Aorta (tissue), 5 donors: ENCODE data around the gene MAPK8IP1. TPM values are rescaled to one million over a fixed set of nuclear protein-coding genes. Genes with fewer than 3 reads are reported as not detected.

Experiments used
- ATAC-seq: fragments of 200-7000 bp; cut with Tn5 transposase; one replicate; pipeline ENCODE4 v1.9.1; 2022; ENCODE audit warnings: moderate library complexity; ENCODE audit not compliant: low FRiP score
- DNase-seq, 2 donors: peaks; one replicate each; pipeline ENCODE4 v3.0.0-alpha.2; 2020
- H3K27ac ChIP-seq, 2 donors: one replicate each; pipeline ENCODE4 v1.5.1; 2013; ENCODE audit warnings: low read length in 2 of 2, mild to moderate bottlenecking in 2 of 2, moderate library complexity in 2 of 2, control low read depth in 1 of 2, inconsistent platforms in 1 of 2, low read depth in 1 of 2
- H3K27me3 ChIP-seq, 2 donors: one replicate each; pipeline ENCODE4 v1.6.1; 2013; ENCODE audit warnings: control low read depth in 1 of 2, low read length in 1 of 2, mild to moderate bottlenecking in 1 of 2, moderate library complexity in 1 of 2; ENCODE audit not compliant: insufficient read depth in 2 of 2, control insufficient read depth in 1 of 2
- H3K36me3 ChIP-seq, 2 donors: one replicate each; pipeline ENCODE4 v1.6.1; 2013; ENCODE audit warnings: control low read depth in 1 of 2, low read length in 1 of 2, mild to moderate bottlenecking in 1 of 2; ENCODE audit not compliant: insufficient read depth in 2 of 2, control insufficient read depth in 1 of 2
- H3K4me1 ChIP-seq, 2 donors: one replicate each; pipeline ENCODE4 v1.6.1; 2013; ENCODE audit warnings: low read length in 2 of 2, control low read depth in 1 of 2, mild to moderate bottlenecking in 1 of 2, moderate library complexity in 1 of 2; ENCODE audit not compliant: insufficient read depth in 2 of 2, control insufficient read depth in 1 of 2
- H3K4me3 ChIP-seq, 2 donors: one replicate each; pipeline ENCODE4 v1.5.1; 2013; ENCODE audit warnings: low read length in 2 of 2, control low read depth in 1 of 2, mild to moderate bottlenecking in 1 of 2
- H3K9me3 ChIP-seq: one replicate; pipeline ENCODE4 v1.6.1; 2013; ENCODE audit warnings: mild to moderate bottlenecking, low read length; ENCODE audit not compliant: control insufficient read depth
- WGBS, 2 donors: extraction: QIAGEN DNeasy Blood & Tissue Kit; methylation state at CpG; one replicate each; pipeline ENCODE4 v1.1.7; 2013; 5-methylcytosine and 5-hydroxymethylcytosine counted together
- intact Hi-C, 2 donors: fragments of 100-400 bp; cut with DNase I; formaldehyde crosslinking; loops; one replicate each; pipeline versions ENCODE4 v1.14.2 to v1.15.0; 2022
- polyA plus RNA-seq, 2 donors: library from polyadenylated mRNA; stranded (reverse); fragments of 200-250 nt; gene quantifications; one replicate each; pipeline ENCODE4 v1.2.3, GENCODE V29; 2013
- total RNA-seq, 2 donors: library from RNA; stranded (reverse); fragmentation: NEBNext Ultra II Directional; extraction: Animal tissue kit (Norgen Biotek cat#: 25700); gene quantifications; one replicate each; pipeline ENCODE4 v1.2.1, GENCODE V29; 2021
- donor health status: healthy with polysubstance abuse.
- donor health status: Bipolar disorder and iron deficiency.
- donor health status: DM: no; HTN: no; CAD: no.
- donor health status: DM: no; HTN: no; CAD: no.
- donor health status: DM: yes; HTN: yes; CAD: no.

Gene MAPK8IP1
- total and polyA plus RNA-seq, 4 donors, result 1.6 to 7.8 (median 6.0) TPM

DNA sequence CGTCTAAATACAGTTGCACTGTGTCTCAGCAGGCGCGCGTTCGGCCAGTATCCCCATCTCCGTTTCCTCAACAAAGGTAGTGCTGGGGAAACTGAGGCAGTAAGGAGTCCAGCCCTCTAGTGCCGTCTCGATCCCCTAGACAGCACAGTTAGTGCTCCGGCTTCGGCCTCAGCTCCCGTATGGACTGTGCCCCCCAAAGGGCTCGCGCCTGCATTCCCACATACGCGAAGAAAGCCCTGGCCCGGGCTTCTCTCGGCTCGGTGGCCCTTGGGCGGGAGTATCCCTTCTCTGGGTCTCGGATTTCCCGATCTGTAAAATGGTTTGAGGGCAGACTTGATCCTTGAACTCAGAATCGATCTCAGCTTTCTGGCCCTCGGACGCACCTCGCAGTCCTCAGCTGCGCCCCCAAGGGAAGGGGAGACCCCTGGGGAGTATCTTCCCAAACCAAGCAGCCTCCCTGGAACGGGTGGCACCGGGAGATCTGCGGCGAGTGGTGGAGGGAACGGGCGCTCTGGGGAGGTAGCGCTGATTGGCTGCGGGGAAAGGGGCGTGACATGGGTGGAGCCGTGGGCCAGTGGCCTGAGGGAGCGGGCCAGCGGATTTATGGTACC lies 33.0 kb downstream of the MAPK8IP1 start:
- Histone ChIP-seq H3K9me3 (no peaks in the 10 kb centered on the region), H3K27ac (peak overlapping the region in 1 of 2 donors; percentile 50), H3K27me3 (no peaks in the 10 kb centered on the region), H3K4me1 (no peaks in the 10 kb centered on the region), H3K36me3 (peaks cover 0 to 7% of the 10 kb centered on the region in 2 donors), H3K4me3 (peak overlapping the region; percentile 76 to 89)
- 1% methylated on average over 38 of the region's 38 CpGs for WGBS, 2 donors
- ATAC-seq (peak; percentile 89), DNase-seq (peak; percentile 90 to 96)
- intact Hi-C loops, result loop anchor here (2.0 to 5.0 kb wide), 2 partner anchors 70 to 71 kb away; partner anchors contain the start of gene CRY2 (in 1 of the 2)

GRCh38 chr11:45918962-45919675 lies 33.7 kb downstream of the MAPK8IP1 start:
- ATAC-seq, result no peak
- intact Hi-C loops, result loop anchor here (2.0 to 5.0 kb wide), 2 partner anchors 70 to 72 kb away; partner anchors contain the start of gene CRY2 (in 1 of the 2)
- H3K27me3 ChIP-seq, result no peaks in the 10 kb centered on the region
- H3K9me3 ChIP-seq, result no peaks in the 10 kb centered on the region
- peaks cover 0 to 5% of the 10 kb centered on the region in 2 donors for H3K36me3 ChIP-seq
- no peaks in the 10 kb centered on the region for H3K4me1 ChIP-seq
- H3K4me3 ChIP-seq, result no peak overlapping the region
- 62 to 71% methylated on average over 7 of the region's 7 CpGs for WGBS, 2 donors
- peak; percentile 27 to 51 for DNase-seq
- no peak overlapping the region for H3K27ac ChIP-seq

DNA sequence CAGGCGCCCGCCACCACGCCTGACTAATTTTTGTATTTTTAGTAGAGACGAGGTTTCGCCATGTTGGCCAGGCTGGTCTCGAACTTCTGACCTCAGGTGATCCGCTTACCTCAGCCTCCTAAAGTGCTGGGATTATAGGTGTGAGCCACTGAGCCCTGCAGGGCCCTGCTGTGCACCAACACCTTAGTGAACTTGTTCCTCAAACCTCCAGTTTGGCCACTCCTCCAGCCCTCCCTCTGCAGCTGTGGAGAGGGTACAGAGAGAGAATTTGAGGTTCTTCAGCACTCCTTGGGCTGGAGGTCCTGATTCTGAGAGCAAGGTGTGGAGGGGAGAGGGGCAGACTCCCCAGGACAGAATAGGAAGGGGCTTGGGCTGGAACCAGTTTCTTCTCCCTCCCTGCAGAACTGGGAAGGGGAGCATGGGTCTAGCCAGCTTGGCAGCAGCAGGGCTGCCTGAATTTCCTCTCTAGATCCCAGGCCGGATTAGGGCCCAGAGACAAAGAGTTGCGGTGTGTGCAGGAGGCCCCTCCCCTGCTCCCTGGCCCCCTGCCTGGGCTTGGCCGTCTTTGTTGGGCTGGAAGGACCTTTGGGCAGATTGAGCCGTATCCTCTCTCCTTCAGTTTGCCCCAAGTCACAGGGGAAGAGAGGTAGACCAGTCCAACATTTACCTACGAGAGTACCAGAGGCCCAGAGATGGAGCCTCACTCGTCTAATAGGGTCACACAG lies 34.5 kb downstream of the MAPK8IP1 start:
- DNase-seq (peak; percentile 30 to 42), ATAC-seq (no peak)
- Histone ChIP-seq H3K36me3 (peaks cover 0 to under 1% of the 10 kb centered on the region in 2 donors), H3K27me3 (no peaks in the 10 kb centered on the region), H3K4me3 (no peak overlapping the region), H3K27ac (no peak overlapping the region), H3K4me1 (no peaks in the 10 kb centered on the region), H3K9me3 (no peaks in the 10 kb centered on the region)
- intact Hi-C loops, result loop anchor here (2.0 to 5.0 kb wide), 2 partner anchors 71 to 73 kb away; partner anchors contain the start of gene CRY2 (in 1 of the 2)
- WGBS, 2 donors, result 78 to 82% methylated on average over 13 of the region's 13 CpGs

- Histone ChIP-seq H3K4me3 (no peak overlapping the region), H3K4me1 (no peaks in the 10 kb centered on the region), H3K27me3 (no peaks in the 10 kb centered on the region), H3K27ac (no peak overlapping the region), H3K36me3 (no peaks in the 10 kb centered on the region), H3K9me3 (no peaks in the 10 kb centered on the region)
- no peak for ATAC-seq
- 91 to 93% methylated on average over 6 of the region's 6 CpGs for WGBS, 2 donors
- intact Hi-C loops, result no loop called here
- DNase-seq, result peak; percentile 17 to 35
Observed at GRCh38 chr11:45920531-45921477, 35.4 kb downstream of the MAPK8IP1 start.

GRCh38 chr11:45921561-45922424 lies 36.3 kb downstream of the MAPK8IP1 start:
- Histone ChIP-seq H3K4me1 (no peaks in the 10 kb centered on the region), H3K27me3 (no peaks in the 10 kb centered on the region), H3K36me3 (no peaks in the 10 kb centered on the region), H3K9me3 (no peaks in the 10 kb centered on the region), H3K27ac (no peak overlapping the region), H3K4me3 (no peak overlapping the region)
- DNase-seq (peak; percentile 42 to 73), ATAC-seq (no peak)
- intact Hi-C loops, result no loop called here
- 37 to 38% methylated on average over 51 to 54 of the region's 54 CpGs for WGBS, 2 donors

GRCh38 chr11:45922425-45923082 lies 37.1 kb downstream of the MAPK8IP1 start, which contains the start of gene LARGE2:
TSS of gene LARGE2 (plus strand) at chr11:45922656. CDS start at chr11:45922883, 227 bp downstream.
- 1% methylated on average over 52 to 73 of the region's 73 CpGs for WGBS, 2 donors
- no peaks in the 10 kb centered on the region for H3K27me3 ChIP-seq

More at GRCh38 chr11:45922425-45923082, 37.1 kb downstream of the MAPK8IP1 start, which contains the start of gene LARGE2:
- peak in 1 of 2 donors; percentile 63 for DNase-seq
- H3K36me3 ChIP-seq, result no peaks in the 10 kb centered on the region
- no peak within 1 kb of the TSS for H3K27ac ChIP-seq
- H3K4me3 ChIP-seq, result peak within 1 kb of the TSS; percentile 4 to 7
- H3K9me3 ChIP-seq, result no peaks in the 10 kb centered on the region
- no peak for ATAC-seq
- intact Hi-C loops, result no loop called here
- no peaks in the 10 kb centered on the region for H3K4me1 ChIP-seq
